Stimulated activated CD4-positive, alpha-beta T cell treated with anti-CD3 and anti-CD28 coated beads, Interleukin-12 subunit alpha, Interleukin-12 subunit beta, amount 100 ng/mL, for 4 hours (primary cell): ENCODE measurements around the gene RFC4.

Experiments used
- DNase-seq: peaks from one replicate; pipeline ENCODE4 v3.0.0-alpha.2; 2020

Gene RFC4

DNA sequence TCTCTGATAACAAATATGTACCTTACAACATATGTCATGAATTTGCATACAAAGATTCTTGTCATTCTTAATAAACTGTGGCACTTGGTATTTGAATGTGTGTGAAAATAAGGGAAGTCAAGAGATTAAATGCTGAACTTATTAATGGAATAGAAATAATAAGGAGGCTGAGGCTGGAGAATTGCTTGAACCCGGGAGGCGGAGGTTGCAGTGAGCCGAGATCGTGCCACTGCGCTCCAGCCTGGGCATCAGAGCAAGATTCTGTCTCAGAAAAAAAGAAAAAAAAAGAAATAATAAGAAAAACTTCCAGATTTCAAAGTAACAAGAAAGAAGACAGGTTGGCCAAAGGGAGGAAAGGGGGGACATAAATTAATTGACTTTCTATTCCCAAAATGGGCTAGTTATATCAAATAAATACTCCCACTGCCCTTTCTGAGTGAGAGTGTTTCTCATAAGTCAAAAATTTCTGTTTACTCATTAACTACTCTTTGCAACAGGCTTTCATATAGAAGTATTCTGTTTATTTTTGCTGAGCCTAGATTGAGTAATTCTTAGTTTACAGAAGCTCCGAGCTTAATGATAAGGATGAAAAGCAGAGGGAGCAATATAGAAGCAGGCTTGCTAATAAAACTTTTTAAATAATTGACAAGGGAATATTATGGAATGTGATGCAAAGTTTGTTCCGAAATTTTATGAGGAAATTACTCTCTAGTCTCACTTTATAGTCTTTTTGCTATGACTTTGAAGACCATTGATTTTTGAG is 63.5 kb downstream of the RFC4 start:
- no peak for DNase-seq
